Measurements from ENCODE around the gene RNASEH1.

DNA sequence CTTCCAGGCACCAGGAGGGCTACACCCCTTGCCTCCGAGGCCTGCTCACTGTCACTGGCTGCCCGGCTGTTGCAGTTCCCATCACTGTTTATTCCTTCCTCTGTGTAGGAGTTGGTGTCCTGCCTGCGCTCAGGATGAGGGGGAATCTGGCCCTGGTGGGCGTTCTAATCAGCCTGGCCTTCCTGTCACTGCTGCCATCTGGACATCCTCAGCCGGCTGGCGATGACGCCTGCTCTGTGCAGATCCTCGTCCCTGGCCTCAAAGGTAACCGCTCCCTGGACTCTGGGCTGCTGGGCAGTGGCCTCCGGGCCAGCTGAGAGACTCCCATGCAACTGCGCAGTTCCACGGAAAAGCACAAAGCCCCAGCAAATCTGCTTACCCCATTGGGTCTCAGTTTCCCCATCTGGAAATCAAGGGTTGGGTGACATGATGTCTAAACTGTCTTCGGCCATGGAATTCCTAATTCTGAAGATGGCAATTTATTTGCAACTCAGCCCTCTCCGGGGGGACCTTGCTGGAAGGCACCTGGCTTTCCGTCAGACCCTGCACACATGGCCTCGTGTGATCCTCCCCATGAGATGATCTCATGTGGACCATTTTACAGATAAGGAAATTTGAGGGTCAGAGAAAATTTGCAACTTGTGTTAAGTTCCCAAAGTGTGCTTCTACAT is 46.2 kb upstream of the RNASEH1 start:
- no peak for TF ChIP-seq ZNF114 (CRISPR knock-in tag; IDR thresholded peaks at IDR 0.05)
- TF ChIP-seq, protein P1, sequence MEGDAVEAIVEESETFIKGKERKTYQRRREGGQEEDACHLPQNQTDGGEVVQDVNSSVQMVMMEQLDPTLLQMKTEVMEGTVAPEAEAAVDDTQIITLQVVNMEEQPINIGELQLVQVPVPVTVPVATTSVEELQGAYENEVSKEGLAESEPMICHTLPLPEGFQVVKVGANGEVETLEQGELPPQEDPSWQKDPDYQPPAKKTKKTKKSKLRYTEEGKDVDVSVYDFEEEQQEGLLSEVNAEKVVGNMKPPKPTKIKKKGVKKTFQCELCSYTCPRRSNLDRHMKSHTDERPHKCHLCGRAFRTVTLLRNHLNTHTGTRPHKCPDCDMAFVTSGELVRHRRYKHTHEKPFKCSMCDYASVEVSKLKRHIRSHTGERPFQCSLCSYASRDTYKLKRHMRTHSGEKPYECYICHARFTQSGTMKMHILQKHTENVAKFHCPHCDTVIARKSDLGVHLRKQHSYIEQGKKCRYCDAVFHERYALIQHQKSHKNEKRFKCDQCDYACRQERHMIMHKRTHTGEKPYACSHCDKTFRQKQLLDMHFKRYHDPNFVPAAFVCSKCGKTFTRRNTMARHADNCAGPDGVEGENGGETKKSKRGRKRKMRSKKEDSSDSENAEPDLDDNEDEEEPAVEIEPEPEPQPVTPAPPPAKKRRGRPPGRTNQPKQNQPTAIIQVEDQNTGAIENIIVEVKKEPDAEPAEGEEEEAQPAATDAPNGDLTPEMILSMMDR (conservative IDR thresholded peaks at IDR 0.05; ENCODE audit: low read depth in 2 of 2), result no peak
- no peak for TF ChIP-seq EZH2 (IDR thresholded peaks at IDR 0.05; ENCODE audit: low read depth, unreplicated experiment)
- TF ChIP-seq CREB1 (CRISPR knock-in tag; IDR thresholded peaks at IDR 0.05; ENCODE audit: low read depth), result no peak
- no peak for TF ChIP-seq EZH2phosphoT487 (IDR thresholded peaks at IDR 0.05; ENCODE audit: unreplicated experiment)
- TF ChIP-seq POLR2AphosphoS5 (IDR thresholded peaks at IDR 0.05; ENCODE audit: low read depth), result no peak
- TF ChIP-seq, protein P2, sequence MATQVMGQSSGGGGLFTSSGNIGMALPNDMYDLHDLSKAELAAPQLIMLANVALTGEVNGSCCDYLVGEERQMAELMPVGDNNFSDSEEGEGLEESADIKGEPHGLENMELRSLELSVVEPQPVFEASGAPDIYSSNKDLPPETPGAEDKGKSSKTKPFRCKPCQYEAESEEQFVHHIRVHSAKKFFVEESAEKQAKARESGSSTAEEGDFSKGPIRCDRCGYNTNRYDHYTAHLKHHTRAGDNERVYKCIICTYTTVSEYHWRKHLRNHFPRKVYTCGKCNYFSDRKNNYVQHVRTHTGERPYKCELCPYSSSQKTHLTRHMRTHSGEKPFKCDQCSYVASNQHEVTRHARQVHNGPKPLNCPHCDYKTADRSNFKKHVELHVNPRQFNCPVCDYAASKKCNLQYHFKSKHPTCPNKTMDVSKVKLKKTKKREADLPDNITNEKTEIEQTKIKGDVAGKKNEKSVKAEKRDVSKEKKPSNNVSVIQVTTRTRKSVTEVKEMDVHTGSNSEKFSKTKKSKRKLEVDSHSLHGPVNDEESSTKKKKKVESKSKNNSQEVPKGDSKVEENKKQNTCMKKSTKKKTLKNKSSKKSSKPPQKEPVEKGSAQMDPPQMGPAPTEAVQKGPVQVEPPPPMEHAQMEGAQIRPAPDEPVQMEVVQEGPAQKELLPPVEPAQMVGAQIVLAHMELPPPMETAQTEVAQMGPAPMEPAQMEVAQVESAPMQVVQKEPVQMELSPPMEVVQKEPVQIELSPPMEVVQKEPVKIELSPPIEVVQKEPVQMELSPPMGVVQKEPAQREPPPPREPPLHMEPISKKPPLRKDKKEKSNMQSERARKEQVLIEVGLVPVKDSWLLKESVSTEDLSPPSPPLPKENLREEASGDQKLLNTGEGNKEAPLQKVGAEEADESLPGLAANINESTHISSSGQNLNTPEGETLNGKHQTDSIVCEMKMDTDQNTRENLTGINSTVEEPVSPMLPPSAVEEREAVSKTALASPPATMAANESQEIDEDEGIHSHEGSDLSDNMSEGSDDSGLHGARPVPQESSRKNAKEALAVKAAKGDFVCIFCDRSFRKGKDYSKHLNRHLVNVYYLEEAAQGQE (IDR thresholded peaks at IDR 0.05; ENCODE audit: unreplicated experiment), result no peak
- TF ChIP-seq, protein P3, sequence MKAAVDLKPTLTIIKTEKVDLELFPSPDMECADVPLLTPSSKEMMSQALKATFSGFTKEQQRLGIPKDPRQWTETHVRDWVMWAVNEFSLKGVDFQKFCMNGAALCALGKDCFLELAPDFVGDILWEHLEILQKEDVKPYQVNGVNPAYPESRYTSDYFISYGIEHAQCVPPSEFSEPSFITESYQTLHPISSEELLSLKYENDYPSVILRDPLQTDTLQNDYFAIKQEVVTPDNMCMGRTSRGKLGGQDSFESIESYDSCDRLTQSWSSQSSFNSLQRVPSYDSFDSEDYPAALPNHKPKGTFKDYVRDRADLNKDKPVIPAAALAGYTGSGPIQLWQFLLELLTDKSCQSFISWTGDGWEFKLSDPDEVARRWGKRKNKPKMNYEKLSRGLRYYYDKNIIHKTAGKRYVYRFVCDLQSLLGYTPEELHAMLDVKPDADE (IDR thresholded peaks at IDR 0.05), result no peak
- TF ChIP-seq JUNB (IDR thresholded peaks at IDR 0.05; ENCODE audit: unreplicated experiment), result no peak
- no peak for TF ChIP-seq ZNF331 (CRISPR knock-in tag; IDR thresholded peaks at IDR 0.05; ENCODE audit: low read depth)
- no peak for TF ChIP-seq STAT1 (IDR thresholded peaks at IDR 0.05; ENCODE audit: unreplicated experiment)
- TF ChIP-seq NANOG (IDR thresholded peaks at IDR 0.05; ENCODE audit: borderline replicate concordance), result no peak
- TF ChIP-seq, protein P4, sequence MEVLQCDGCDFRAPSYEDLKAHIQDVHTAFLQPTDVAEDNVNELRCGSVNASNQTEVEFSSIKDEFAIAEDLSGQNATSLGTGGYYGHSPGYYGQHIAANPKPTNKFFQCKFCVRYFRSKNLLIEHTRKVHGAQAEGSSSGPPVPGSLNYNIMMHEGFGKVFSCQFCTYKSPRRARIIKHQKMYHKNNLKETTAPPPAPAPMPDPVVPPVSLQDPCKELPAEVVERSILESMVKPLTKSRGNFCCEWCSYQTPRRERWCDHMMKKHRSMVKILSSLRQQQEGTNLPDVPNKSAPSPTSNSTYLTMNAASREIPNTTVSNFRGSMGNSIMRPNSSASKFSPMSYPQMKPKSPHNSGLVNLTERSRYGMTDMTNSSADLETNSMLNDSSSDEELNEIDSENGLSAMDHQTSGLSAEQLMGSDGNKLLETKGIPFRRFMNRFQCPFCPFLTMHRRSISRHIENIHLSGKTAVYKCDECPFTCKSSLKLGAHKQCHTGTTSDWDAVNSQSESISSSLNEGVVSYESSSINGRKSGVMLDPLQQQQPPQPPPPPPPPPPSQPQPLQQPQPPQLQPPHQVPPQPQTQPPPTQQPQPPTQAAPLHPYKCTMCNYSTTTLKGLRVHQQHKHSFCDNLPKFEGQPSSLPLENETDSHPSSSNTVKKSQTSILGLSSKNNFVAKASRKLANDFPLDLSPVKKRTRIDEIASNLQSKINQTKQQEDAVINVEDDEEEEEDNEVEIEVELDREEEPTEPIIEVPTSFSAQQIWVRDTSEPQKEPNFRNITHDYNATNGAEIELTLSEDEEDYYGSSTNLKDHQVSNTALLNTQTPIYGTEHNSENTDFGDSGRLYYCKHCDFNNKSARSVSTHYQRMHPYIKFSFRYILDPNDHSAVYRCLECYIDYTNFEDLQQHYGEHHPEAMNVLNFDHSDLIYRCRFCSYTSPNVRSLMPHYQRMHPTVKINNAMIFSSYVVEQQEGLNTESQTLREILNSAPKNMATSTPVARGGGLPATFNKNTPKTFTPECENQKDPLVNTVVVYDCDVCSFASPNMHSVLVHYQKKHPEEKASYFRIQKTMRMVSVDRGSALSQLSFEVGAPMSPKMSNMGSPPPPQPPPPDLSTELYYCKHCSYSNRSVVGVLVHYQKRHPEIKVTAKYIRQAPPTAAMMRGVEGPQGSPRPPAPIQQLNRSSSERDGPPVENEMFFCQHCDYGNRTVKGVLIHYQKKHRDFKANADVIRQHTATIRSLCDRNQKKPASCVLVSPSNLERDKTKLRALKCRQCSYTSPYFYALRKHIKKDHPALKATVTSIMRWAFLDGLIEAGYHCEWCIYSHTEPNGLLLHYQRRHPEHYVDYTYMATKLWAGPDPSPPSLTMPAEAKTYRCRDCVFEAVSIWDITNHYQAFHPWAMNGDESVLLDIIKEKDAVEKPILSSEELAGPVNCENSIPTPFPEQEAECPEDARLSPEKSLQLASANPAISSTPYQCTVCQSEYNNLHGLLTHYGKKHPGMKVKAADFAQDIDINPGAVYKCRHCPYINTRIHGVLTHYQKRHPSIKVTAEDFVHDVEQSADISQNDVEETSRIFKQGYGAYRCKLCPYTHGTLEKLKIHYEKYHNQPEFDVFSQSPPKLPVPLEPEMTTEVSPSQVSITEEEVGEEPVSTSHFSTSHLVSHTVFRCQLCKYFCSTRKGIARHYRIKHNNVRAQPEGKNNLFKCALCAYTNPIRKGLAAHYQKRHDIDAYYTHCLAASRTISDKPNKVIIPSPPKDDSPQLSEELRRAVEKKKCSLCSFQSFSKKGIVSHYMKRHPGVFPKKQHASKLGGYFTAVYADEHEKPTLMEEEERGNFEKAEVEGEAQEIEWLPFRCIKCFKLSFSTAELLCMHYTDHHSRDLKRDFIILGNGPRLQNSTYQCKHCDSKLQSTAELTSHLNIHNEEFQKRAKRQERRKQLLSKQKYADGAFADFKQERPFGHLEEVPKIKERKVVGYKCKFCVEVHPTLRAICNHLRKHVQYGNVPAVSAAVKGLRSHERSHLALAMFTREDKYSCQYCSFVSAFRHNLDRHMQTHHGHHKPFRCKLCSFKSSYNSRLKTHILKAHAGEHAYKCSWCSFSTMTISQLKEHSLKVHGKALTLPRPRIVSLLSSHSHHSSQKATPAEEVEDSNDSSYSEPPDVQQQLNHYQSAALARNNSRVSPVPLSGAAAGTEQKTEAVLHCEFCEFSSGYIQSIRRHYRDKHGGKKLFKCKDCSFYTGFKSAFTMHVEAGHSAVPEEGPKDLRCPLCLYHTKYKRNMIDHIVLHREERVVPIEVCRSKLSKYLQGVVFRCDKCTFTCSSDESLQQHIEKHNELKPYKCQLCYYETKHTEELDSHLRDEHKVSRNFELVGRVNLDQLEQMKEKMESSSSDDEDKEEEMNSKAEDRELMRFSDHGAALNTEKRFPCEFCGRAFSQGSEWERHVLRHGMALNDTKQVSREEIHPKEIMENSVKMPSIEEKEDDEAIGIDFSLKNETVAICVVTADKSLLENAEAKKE (CRISPR knock-in tag; IDR thresholded peaks at IDR 0.05), result no peak

Measured in GM23338 (cell line).